Kidney glomerular epithelial cell (primary cell): Measurements from ENCODE around the gene COL8A1.
"Not testable (repeated sequence)": the region's sequence is repeated elsewhere in the genome, so short reads cannot be mapped to it uniquely, and the experiment has no call there.

Experiments used
- DNase-seq: peaks from one replicate; lab custom pipeline; 2025; lab: John Stamatoyannopoulos, UW

COL8A1 gene

GRCh38 chr3:99638167-99638948 lies at the start of gene COL8A1:
TSS of gene COL8A1 (plus strand) at chr3:99638594. CDS start at chr3:99790683, 152,089 bp downstream.
- DNase-seq = peak; percentile 87

- not testable (repeated sequence) for DNase-seq
These were observed 49.2 kb upstream of the COL8A1 start for GRCh38 chr3:99589168-99589567.

GRCh38 chr3:99599894-99600293 lies 38.5 kb upstream of the COL8A1 start:
- DNase-seq = no peak

- no peak for DNase-seq
These were observed 36.9 kb upstream of the COL8A1 start for GRCh38 chr3:99601515-99601914.

GRCh38 chr3:99602183-99602582 lies 36.2 kb upstream of the COL8A1 start:
- DNase-seq = no peak

GRCh38 chr3:99607151-99607550 lies 31.2 kb upstream of the COL8A1 start:
- no peak for DNase-seq

- DNase-seq = no peak
These were observed 23.6 kb upstream of the COL8A1 start for GRCh38 chr3:99614768-99615167.

- no peak for DNase-seq
These were observed 18.2 kb upstream of the COL8A1 start for GRCh38 chr3:99620077-99620767.

GRCh38 chr3:99620976-99621375 lies 17.4 kb upstream of the COL8A1 start:
- no peak for DNase-seq

GRCh38 chr3:99624496-99625236 lies 13.7 kb upstream of the COL8A1 start:
- no peak for DNase-seq

GRCh38 chr3:99625237-99625622 lies 13.2 kb upstream of the COL8A1 start:
- DNase-seq = no peak

- no peak for DNase-seq
These were observed 12.6 kb upstream of the COL8A1 start for GRCh38 chr3:99625643-99626416.

GRCh38 chr3:99626417-99626788 lies 12.0 kb upstream of the COL8A1 start:
- DNase-seq = no peak

GRCh38 chr3:99627062-99627826 lies 11.2 kb upstream of the COL8A1 start:
- peak; percentile 28 for DNase-seq

GRCh38 chr3:99630815-99631214 lies 7.6 kb upstream of the COL8A1 start:
- DNase-seq = no peak

- peak; percentile 33 for DNase-seq
These were observed 4.4 kb upstream of the COL8A1 start for GRCh38 chr3:99633887-99634558.

- DNase-seq = peak; percentile 53
These were observed 3.5 kb upstream of the COL8A1 start for GRCh38 chr3:99634881-99635280.

GRCh38 chr3:99635348-99635747 lies 3.0 kb upstream of the COL8A1 start:
- no peak for DNase-seq

GRCh38 chr3:99637016-99637367 lies 1.4 kb upstream of the COL8A1 start:
- DNase-seq = peak; percentile 72

- DNase-seq = peak; percentile 83
These were observed 854 bp upstream of the COL8A1 start for GRCh38 chr3:99637368-99638111.
